Measurements from ENCODE around the gene ERLIN1. TPM values are rescaled to one million over a fixed set of nuclear protein-coding genes. Genes with fewer than 3 reads are reported as not detected.

Gene ERLIN1
- total RNA-seq, 1 donor from 2014 or later = 49.5 TPM

DNA sequence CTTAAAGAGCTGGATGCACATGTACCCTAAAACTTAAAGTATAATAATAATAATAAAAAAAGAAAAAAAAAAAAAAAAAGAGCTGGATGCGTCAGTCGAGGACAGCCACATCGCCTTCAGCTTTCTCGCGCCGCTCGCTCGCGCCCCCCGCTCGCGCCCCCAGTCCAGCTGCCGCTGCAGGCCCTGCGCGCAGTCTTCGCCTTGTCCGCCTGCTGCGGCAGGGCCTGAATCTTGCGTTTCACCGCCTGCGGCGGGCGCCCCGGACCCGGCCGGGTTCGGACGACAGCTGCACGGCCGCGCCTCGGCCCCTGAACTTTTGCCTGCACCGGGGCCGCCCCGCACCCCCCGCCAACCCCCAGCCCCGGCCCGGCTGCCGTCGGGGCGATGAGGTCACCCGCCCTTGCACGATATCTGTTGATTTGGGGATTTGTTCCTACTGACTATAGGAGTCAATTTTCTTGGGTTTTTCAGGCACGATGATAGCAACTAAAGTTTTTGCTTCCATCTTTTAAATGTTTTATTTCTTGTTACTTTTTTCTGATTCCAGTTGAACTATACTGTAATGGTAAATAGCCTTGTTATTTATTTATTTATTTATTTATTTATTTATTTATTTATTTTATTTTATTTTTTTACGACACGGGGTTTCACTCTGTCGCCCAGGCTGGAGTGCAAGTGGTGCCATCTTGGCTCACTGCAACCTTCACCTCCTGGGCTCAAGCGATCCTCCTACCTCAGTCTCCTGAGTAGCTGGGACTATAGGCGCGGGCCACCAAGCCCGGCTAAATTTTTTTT is 70.7 kb downstream of the ERLIN1 start:
- peaks cover 1% of the 10 kb centered on the region for H3K4me1 Mint-ChIP-seq (ENCODE audit: low read depth)
- TF ChIP-seq, protein P1, sequence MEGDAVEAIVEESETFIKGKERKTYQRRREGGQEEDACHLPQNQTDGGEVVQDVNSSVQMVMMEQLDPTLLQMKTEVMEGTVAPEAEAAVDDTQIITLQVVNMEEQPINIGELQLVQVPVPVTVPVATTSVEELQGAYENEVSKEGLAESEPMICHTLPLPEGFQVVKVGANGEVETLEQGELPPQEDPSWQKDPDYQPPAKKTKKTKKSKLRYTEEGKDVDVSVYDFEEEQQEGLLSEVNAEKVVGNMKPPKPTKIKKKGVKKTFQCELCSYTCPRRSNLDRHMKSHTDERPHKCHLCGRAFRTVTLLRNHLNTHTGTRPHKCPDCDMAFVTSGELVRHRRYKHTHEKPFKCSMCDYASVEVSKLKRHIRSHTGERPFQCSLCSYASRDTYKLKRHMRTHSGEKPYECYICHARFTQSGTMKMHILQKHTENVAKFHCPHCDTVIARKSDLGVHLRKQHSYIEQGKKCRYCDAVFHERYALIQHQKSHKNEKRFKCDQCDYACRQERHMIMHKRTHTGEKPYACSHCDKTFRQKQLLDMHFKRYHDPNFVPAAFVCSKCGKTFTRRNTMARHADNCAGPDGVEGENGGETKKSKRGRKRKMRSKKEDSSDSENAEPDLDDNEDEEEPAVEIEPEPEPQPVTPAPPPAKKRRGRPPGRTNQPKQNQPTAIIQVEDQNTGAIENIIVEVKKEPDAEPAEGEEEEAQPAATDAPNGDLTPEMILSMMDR (IDR thresholded peaks at IDR 0.05; ENCODE audit: unreplicated experiment) = no peak
- no peaks in the 10 kb centered on the region for H3K9me3 Mint-ChIP-seq (ENCODE audit: low read depth)
- no peak overlapping the region for H3K27ac Mint-ChIP-seq
- peaks cover 4% of the 10 kb centered on the region for H3K27me3 Mint-ChIP-seq
- no peaks in the 10 kb centered on the region for H3K36me3 Mint-ChIP-seq (ENCODE audit: insufficient read depth)
- DNase-seq (ENCODE audit: low spot score, unreplicated experiment) = no peak
- no peak overlapping the region for H3K4me3 Mint-ChIP-seq (ENCODE audit: low read depth)

DNA sequence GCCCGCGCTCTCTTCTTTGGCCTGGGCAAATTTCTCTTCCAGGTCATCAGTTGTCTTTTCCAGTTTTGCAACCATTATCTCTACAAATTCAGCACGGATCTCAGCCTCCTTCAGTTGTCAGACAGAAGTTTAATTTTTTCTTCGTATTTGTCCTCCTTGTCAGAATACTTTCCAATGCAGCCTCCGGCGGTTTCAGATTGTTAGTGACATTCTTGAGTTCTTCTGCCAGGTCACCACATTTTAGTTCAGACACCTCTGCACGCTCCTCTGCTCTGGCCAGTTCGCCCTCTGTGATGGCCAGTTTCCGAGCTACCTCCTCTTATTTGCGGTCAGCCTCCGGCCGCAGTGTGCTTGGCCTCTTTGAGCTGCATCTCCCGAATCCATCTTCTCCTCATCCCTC is 71.4 kb downstream of the ERLIN1 start:
- no peak for DNase-seq (ENCODE audit: low spot score, unreplicated experiment)
- Mint-ChIP-seq H3K9me3 (ENCODE audit: low read depth) (no peaks in the 10 kb centered on the region), H3K27ac (no peak overlapping the region), H3K4me1 (ENCODE audit: low read depth) (peaks cover 3% of the 10 kb centered on the region), H3K4me3 (ENCODE audit: low read depth) (no peak overlapping the region), H3K27me3 (peaks cover 4% of the 10 kb centered on the region), H3K36me3 (ENCODE audit: insufficient read depth) (no peaks in the 10 kb centered on the region)
- TF ChIP-seq, protein P1 (IDR thresholded peaks at IDR 0.05; ENCODE audit: unreplicated experiment) = no peak

DNA sequence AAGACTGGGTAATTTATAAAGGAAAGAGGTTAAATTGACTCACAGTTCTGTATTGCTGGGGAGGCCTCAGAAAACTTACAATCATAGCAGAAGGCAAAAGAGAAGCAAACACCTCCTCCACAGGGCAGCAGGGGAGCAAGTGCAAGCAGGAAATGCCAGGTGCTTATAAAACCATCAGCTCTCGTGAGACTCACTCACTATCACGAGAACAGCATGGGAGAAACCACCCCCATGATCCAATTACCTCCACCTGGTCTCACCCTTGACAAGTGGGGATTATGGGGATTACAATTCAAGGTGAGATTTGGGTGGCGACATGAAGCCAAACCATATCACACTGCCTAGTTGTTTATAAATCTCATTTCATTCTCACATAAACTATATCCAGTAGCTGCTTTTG is 76.2 kb downstream of the ERLIN1 start:
- H3K27me3 Mint-ChIP-seq = peaks cover 3% of the 10 kb centered on the region
- no peak overlapping the region for H3K27ac Mint-ChIP-seq
- TF ChIP-seq, protein P1 (IDR thresholded peaks at IDR 0.05; ENCODE audit: unreplicated experiment) = no peak
- no peak overlapping the region for H3K4me3 Mint-ChIP-seq (ENCODE audit: low read depth)
- DNase-seq (ENCODE audit: low spot score, unreplicated experiment) = no peak
- no peaks in the 10 kb centered on the region for H3K36me3 Mint-ChIP-seq (ENCODE audit: insufficient read depth)
- peaks cover 3% of the 10 kb centered on the region for H3K4me1 Mint-ChIP-seq (ENCODE audit: low read depth)
- peaks cover 4% of the 10 kb centered on the region for H3K9me3 Mint-ChIP-seq (ENCODE audit: low read depth)

DNA sequence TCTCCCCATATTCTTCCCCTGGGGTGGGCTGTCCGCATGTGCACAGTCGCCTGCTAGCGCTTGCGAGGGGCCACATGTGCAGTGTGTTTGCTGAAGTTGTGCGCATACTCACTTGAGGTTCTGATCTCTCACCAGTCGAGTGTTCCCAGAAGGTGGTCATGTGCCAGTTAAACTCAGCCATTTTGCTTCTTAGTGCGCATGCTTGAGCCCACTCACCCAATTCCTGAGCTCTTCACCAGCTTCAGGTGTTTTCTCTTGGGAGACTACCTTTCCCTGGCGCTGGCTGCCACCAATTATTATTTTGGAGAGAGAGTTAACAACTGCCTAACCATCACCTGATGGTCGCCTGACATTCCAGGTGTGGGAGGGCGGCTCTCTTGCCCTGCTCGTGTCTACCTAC is 79.0 kb downstream of the ERLIN1 start:
- Mint-ChIP-seq H3K27ac (peak overlapping the region; percentile 58), H3K9me3 (ENCODE audit: low read depth) (peaks cover 16% of the 10 kb centered on the region), H3K36me3 (ENCODE audit: insufficient read depth) (peaks cover 1% of the 10 kb centered on the region), H3K4me1 (ENCODE audit: low read depth) (peaks cover 3% of the 10 kb centered on the region), H3K4me3 (ENCODE audit: low read depth) (no peak overlapping the region), H3K27me3 (no peaks in the 10 kb centered on the region)
- DNase-seq (ENCODE audit: low spot score, unreplicated experiment) = no peak
- TF ChIP-seq, protein P1 (IDR thresholded peaks at IDR 0.05; ENCODE audit: unreplicated experiment) = no peak

DNA sequence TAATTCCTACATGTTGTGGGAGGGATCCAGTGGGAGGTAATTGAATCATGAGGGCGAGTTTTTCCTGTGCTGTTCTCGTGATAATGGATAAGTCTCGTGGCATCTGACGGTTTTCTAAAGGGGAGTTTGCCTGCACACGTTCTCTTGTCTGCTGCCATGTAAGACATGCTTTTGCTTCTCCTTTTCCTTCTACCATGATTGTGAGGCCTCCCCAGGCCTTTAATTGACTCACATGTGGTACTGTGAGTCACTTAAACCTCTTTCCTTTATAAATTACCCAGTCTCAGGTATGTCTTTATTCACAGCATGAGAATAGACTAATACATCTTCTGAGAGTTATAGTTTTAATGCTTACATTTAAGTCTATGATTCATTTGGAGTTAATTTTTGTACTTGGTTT is 81.5 kb downstream of the ERLIN1 start:
- TF ChIP-seq, protein P1 (IDR thresholded peaks at IDR 0.05; ENCODE audit: unreplicated experiment) = no peak
- Mint-ChIP-seq H3K4me1 (ENCODE audit: low read depth) (peaks cover 6% of the 10 kb centered on the region), H3K36me3 (ENCODE audit: insufficient read depth) (peaks cover 1% of the 10 kb centered on the region), H3K4me3 (ENCODE audit: low read depth) (no peak overlapping the region), H3K27ac (no peak overlapping the region), H3K9me3 (ENCODE audit: low read depth) (peaks cover 16% of the 10 kb centered on the region), H3K27me3 (no peaks in the 10 kb centered on the region)
- no peak for DNase-seq (ENCODE audit: low spot score, unreplicated experiment)
